HG03460 (cell line): ENCODE data around the gene RSRC1.

ENCODE experiments used
- ATAC-seq: cut with Tn5 transposase; IDR thresholded peaks from one replicate; pipeline ENCODE4 v1.9.1; 2021; ENCODE audit not compliant: unreplicated experiment

The RSRC1 gene

GRCh38 chr3:158127250-158128219 lies 17.6 kb downstream of the RSRC1 start:
- ATAC-seq = no peak

- no peak for ATAC-seq
Observed at GRCh38 chr3:158128755-158129154, 18.9 kb downstream of the RSRC1 start.

- no peak for ATAC-seq
Observed at GRCh38 chr3:158134363-158134762, 24.5 kb downstream of the RSRC1 start.

- no peak for ATAC-seq
Observed at GRCh38 chr3:158140396-158140795, 30.5 kb downstream of the RSRC1 start.

GRCh38 chr3:158148218-158148617 lies 38.3 kb downstream of the RSRC1 start:
- ATAC-seq = no peak

GRCh38 chr3:158152186-158152585 lies 42.3 kb downstream of the RSRC1 start:
- ATAC-seq = peak; percentile 54

GRCh38 chr3:158158969-158159368 lies 49.1 kb downstream of the RSRC1 start:
- ATAC-seq = no peak

- ATAC-seq = no peak
Observed at GRCh38 chr3:158159714-158160113, 49.8 kb downstream of the RSRC1 start.

GRCh38 chr3:158160958-158161357 lies 51.1 kb downstream of the RSRC1 start:
- no peak for ATAC-seq

- ATAC-seq = no peak
Observed at GRCh38 chr3:158165141-158165655, 55.3 kb downstream of the RSRC1 start.

- no peak for ATAC-seq
Observed at GRCh38 chr3:158165730-158166129, 55.8 kb downstream of the RSRC1 start.

- ATAC-seq = no peak
Observed at GRCh38 chr3:158166223-158166622, 56.3 kb downstream of the RSRC1 start.

GRCh38 chr3:158167737-158168557 lies 58.1 kb downstream of the RSRC1 start:
- no peak for ATAC-seq

- ATAC-seq = no peak
Observed at GRCh38 chr3:158169091-158169491, 59.2 kb downstream of the RSRC1 start.

GRCh38 chr3:158181096-158181495 lies 71.2 kb downstream of the RSRC1 start:
- ATAC-seq = no peak

GRCh38 chr3:158185711-158186110 lies 75.8 kb downstream of the RSRC1 start:
- ATAC-seq = no peak

GRCh38 chr3:158200955-158201354 lies 91.1 kb downstream of the RSRC1 start:
- no peak for ATAC-seq

- no peak for ATAC-seq
Observed at GRCh38 chr3:158205324-158205723, 95.4 kb downstream of the RSRC1 start.

- ATAC-seq = no peak
Observed at GRCh38 chr3:158205994-158206393, 96.1 kb downstream of the RSRC1 start.

GRCh38 chr3:158210067-158210466 lies 100.2 kb downstream of the RSRC1 start:
- ATAC-seq = no peak

GRCh38 chr3:158213461-158213860 lies 103.6 kb downstream of the RSRC1 start:
- ATAC-seq = no peak

GRCh38 chr3:158217992-158218391 lies 108.1 kb downstream of the RSRC1 start:
- ATAC-seq = no peak
